GM23338 (cell line): ENCODE results near the gene FARS2. TPM values are rescaled to one million over a fixed set of nuclear protein-coding genes. Genes with fewer than 3 reads are reported as not detected.

Experiments used
- ATAC-seq: fragments of 200-7000 bp; cut with Tn5 transposase; 3 replicates; pipeline ENCODE4 v1.9.1; 2020
- DNase-seq: peaks from one replicate; pipeline ENCODE4 v3.0.0-alpha.2; 2015; ENCODE audit warnings: low spot score
- H2AFZ ChIP-seq: fragments of 200-600 bp; sonication (generic); 2 replicates; pipeline ENCODE4 v1.8.0; 2016; ENCODE audit warnings: antibody characterized with exemption, mild to moderate bottlenecking, moderate library complexity
- H3F3A ChIP-seq: fragments of 200-600 bp; sonication (generic); replicated peaks from 2 replicates; pipeline ENCODE4 v1.8.0; 2017; ENCODE audit warnings: antibody characterized with exemption, mixed run types, low read depth
- H3K27ac ChIP-seq: fragments of 200-600 bp; sonication (generic); 2 replicates; pipeline ENCODE4 v1.6.1; 2016; ENCODE audit warnings: low read depth
- H3K27me3 ChIP-seq: fragments of 200-600 bp; sonication (generic); 2 replicates; pipeline ENCODE4 v1.8.0; 2016; ENCODE audit warnings: mild to moderate bottlenecking, mixed run types, moderate library complexity; ENCODE audit not compliant: insufficient read depth
- H3K36me3 ChIP-seq: fragments of 200-600 bp; sonication (generic); 2 replicates; pipeline ENCODE4 v1.8.0; 2016; ENCODE audit warnings: mild to moderate bottlenecking; ENCODE audit not compliant: insufficient read depth
- H3K4me1 ChIP-seq: fragments of 200-600 bp; sonication (generic); 2 replicates; pipeline ENCODE4 v1.8.0; 2016; ENCODE audit warnings: mild to moderate bottlenecking, moderate library complexity; ENCODE audit not compliant: insufficient read depth
- H3K4me2 ChIP-seq: fragments of 200-600 bp; sonication (generic); 2 replicates; pipeline ENCODE4 v1.7.1; 2017; ENCODE audit warnings: mixed run types
- H3K4me3 ChIP-seq: fragments of 200-600 bp; sonication (generic); 2 replicates; pipeline ENCODE4 v1.6.1; 2016; ENCODE audit warnings: mixed run types
- H3K79me2 ChIP-seq: fragments of 200-600 bp; sonication (generic); replicated peaks from 2 replicates; pipeline ENCODE4 v1.8.0; 2017; ENCODE audit warnings: mild to moderate bottlenecking; ENCODE audit not compliant: insufficient read depth
- H3K9me2 ChIP-seq: fragments of 200-600 bp; sonication (generic); 2 replicates; pipeline ENCODE4 v1.8.0; 2017; ENCODE audit not compliant: insufficient read depth
- H4K20me1 ChIP-seq: fragments of 200-600 bp; sonication (generic); replicated peaks from 2 replicates; pipeline ENCODE4 v1.8.0; 2017; ENCODE audit warnings: mild to moderate bottlenecking; ENCODE audit not compliant: insufficient read depth
- H3K27ac Mint-ChIP-seq: 2 replicates; pipeline ENCODE4 v1.8.0; 2020; ENCODE audit warnings: inconsistent platforms, mild to moderate bottlenecking, moderate library complexity, mixed read lengths
- H3K27me3 Mint-ChIP-seq: 3 replicates; pipeline ENCODE4 v1.8.0; 2022; ENCODE audit warnings: low read depth, mild to moderate bottlenecking, moderate library complexity, mixed read lengths, inconsistent platforms; ENCODE audit not compliant: insufficient read depth, poor library complexity
- H3K36me3 Mint-ChIP-seq: 3 replicates; pipeline ENCODE4 v1.8.0; 2021; ENCODE audit warnings: low read depth, mild to moderate bottlenecking, inconsistent platforms, moderate library complexity, mixed read lengths
- H3K4me1 Mint-ChIP-seq: 3 replicates; pipeline ENCODE4 v1.8.0; 2020; ENCODE audit warnings: mild to moderate bottlenecking, inconsistent platforms, mixed read lengths
- H3K4me3 Mint-ChIP-seq: 3 replicates; pipeline ENCODE4 v1.8.0; 2021; ENCODE audit warnings: moderate library complexity, mild to moderate bottlenecking, inconsistent platforms, mixed read lengths
- H3K9me3 Mint-ChIP-seq: 3 replicates; pipeline ENCODE4 v1.8.0; 2020; ENCODE audit warnings: moderate library complexity, mild to moderate bottlenecking, inconsistent platforms, mixed read lengths
- CREB1 ChIP-seq: fragments of 250-450 bp; sonication (Bioruptor Pico); IDR thresholded peaks from 2 replicates; pipeline ENCODE4 v1.5.0; 2020; ENCODE audit warnings: low read depth, mild to moderate bottlenecking, moderate library complexity
- CTCF ChIP-seq, 2 experiments: fragments of 200-600 bp in 1 of 2; sonication (generic) in 1 of 2; conservative IDR thresholded peaks; 2 replicates each; pipeline versions ENCODE4 v1.5.1 to v1.6.1; 2016 to 2017; ENCODE audit warnings: antibody characterized with exemption in 2 of 2, low read depth in 2 of 2, mild to moderate bottlenecking in 2 of 2, moderate library complexity in 1 of 2
- EZH2 ChIP-seq: fragments of 200-600 bp; sonication (generic); IDR thresholded peaks from one replicate; pipeline ENCODE4 v1.8.0; 2017; ENCODE audit warnings: antibody characterized with exemption, mild to moderate bottlenecking, low read depth; ENCODE audit not compliant: unreplicated experiment
- EZH2phosphoT487 ChIP-seq: fragments of 200-600 bp; sonication (generic); IDR thresholded peaks from one replicate; pipeline ENCODE4 v1.8.1; 2018; ENCODE audit warnings: antibody characterized with exemption; ENCODE audit not compliant: unreplicated experiment
- NANOG ChIP-seq: IDR thresholded peaks from 2 replicates; pipeline ENCODE4 v1.6.1; 2016; ENCODE audit warnings: antibody characterized with exemption, borderline replicate concordance
- POLR2AphosphoS5 ChIP-seq: IDR thresholded peaks from 2 replicates; pipeline ENCODE4 v1.6.1; 2016; ENCODE audit warnings: antibody characterized with exemption, low read depth
- REST ChIP-seq: IDR thresholded peaks from one replicate; pipeline ENCODE4 v1.6.1; 2018; ENCODE audit warnings: antibody characterized with exemption; ENCODE audit not compliant: unreplicated experiment
- STAT1 ChIP-seq: IDR thresholded peaks from one replicate; pipeline ENCODE4 v1.6.1; 2016; ENCODE audit warnings: antibody characterized with exemption; ENCODE audit not compliant: unreplicated experiment
- ZNF114 ChIP-seq: fragments of 250-450 bp; sonication (Bioruptor Pico); IDR thresholded peaks from 2 replicates; pipeline ENCODE4 v1.5.0; 2020; ENCODE audit warnings: mild to moderate bottlenecking, moderate library complexity
- ZNF331 ChIP-seq: fragments of 250-450 bp; sonication (Bioruptor Pico); IDR thresholded peaks from 2 replicates; pipeline ENCODE4 v1.5.0; 2020; ENCODE audit warnings: low read depth, mild to moderate bottlenecking, moderate library complexity
- ZNF462 ChIP-seq: fragments of 250-450 bp; sonication (Bioruptor Pico); IDR thresholded peaks from 2 replicates; pipeline ENCODE4 v1.5.0; 2020; ENCODE audit warnings: mild to moderate bottlenecking, moderate library complexity
- polyA plus RNA-seq: library from polyadenylated mRNA; unstranded; fragments of >200 nt; fragmentation: Nextera tagmentation; extraction: Ambion mirVana; gene quantifications from 2 replicates; pipeline ENCODE4 v1.2.1, GENCODE V29; 2016
- total RNA-seq: library from RNA; depleted of rRNA; stranded (reverse); fragments of >200 nt; shearing (Covaris generic); gene quantifications from 2 replicates; pipeline ENCODE4 v1.2.3, GENCODE V29; 2014

FARS2 gene
- total and polyA plus RNA-seq, 2 experiments from 2014 or later, result 7.6 to 19.0 TPM

- no peak for DNase-seq
- Histone ChIP-seq H3K4me2 (no peak overlapping the region), H2AFZ (no peak overlapping the region), H3K9me2 (no peaks in the 10 kb centered on the region), H3K27me3 (no peaks in the 10 kb centered on the region), H3F3A (no peaks in the 10 kb centered on the region), H3K79me2 (no peaks in the 10 kb centered on the region), H3K4me1 (no peaks in the 10 kb centered on the region), H4K20me1 (no peaks in the 10 kb centered on the region), H3K4me3 (no peak overlapping the region), H3K36me3 (no peaks in the 10 kb centered on the region), H3K27ac (no peak overlapping the region)
- Mint-ChIP-seq H3K9me3 (no peaks in the 10 kb centered on the region; the same call in 2 of the 3 replicates), H3K4me3 (no peak overlapping the region), H3K4me1 (peaks cover 8% of the 10 kb centered on the region), H3K27ac (no peak overlapping the region), H3K36me3 (peaks cover 4% of the 10 kb centered on the region; the same call in 2 of the 3 replicates), H3K27me3 (peaks cover 5% of the 10 kb centered on the region)
- no peak for ATAC-seq
- TF ChIP-seq CTCF (conservative IDR thresholded peaks at IDR 0.05; ENCODE audit: low read depth in 2 of 2) (no peak), STAT1 (no peak), POLR2AphosphoS5 (no peak), EZH2phosphoT487 (no peak)
Measured at GRCh38 chr6:5425267-5425666, 164.0 kb downstream of the FARS2 start.

- no peak overlapping the region for H3K4me3 ChIP-seq
- Mint-ChIP-seq H3K4me1 (peaks cover 11% of the 10 kb centered on the region), H3K27me3 (peaks cover 5% of the 10 kb centered on the region), H3K9me3 (no peaks in the 10 kb centered on the region; the same call in 2 of the 3 replicates), H3K36me3 (peaks cover 2% of the 10 kb centered on the region; the same call in 1 of the 3 replicates), H3K4me3 (no peak overlapping the region), H3K27ac (no peak overlapping the region)
- no peak for ATAC-seq
- no peak overlapping the region for H3K4me2 ChIP-seq
- no peaks in the 10 kb centered on the region for H4K20me1 ChIP-seq
- H3K4me1 ChIP-seq, result peaks cover 3% of the 10 kb centered on the region
- H3K36me3 ChIP-seq, result no peaks in the 10 kb centered on the region
- no peak overlapping the region for H3K27ac ChIP-seq
- H3F3A ChIP-seq, result no peaks in the 10 kb centered on the region
- no peaks in the 10 kb centered on the region for H3K9me2 ChIP-seq
- no peak for DNase-seq
- no peak overlapping the region for H2AFZ ChIP-seq
- no peaks in the 10 kb centered on the region for H3K27me3 ChIP-seq
- H3K79me2 ChIP-seq, result no peaks in the 10 kb centered on the region
- TF ChIP-seq EZH2 (no peak), EZH2phosphoT487 (no peak), ZNF331 (CRISPR knock-in tag) (no peak), CREB1 (CRISPR knock-in tag) (no peak), ZNF462 (CRISPR knock-in tag) (no peak), REST (no peak), ZNF114 (CRISPR knock-in tag) (no peak), NANOG (no peak)
Measured at GRCh38 chr6:5425797-5426196, 164.5 kb downstream of the FARS2 start.
